ENCODE measurements around the gene PIRT. TPM values are rescaled to one million over a fixed set of nuclear protein-coding genes. Genes with fewer than 3 reads are reported as not detected.
"Not testable (repeated sequence)": the region's sequence is repeated elsewhere in the genome, so short reads cannot be mapped to it uniquely, and the experiment has no call there.

The PIRT gene
- total and polyA plus RNA-seq, 9 donors: 0.04 to 0.34 (median 0.05) TPM; not detected in 1

- not testable (repeated sequence) for DNase-seq; H3K4me1 ChIP-seq (ENCODE audit: control insufficient read depth, insufficient read depth, low read length); H3K9me3 ChIP-seq (replicated peaks; ENCODE audit: control insufficient read depth, low read depth, low read length); H3K4me3 ChIP-seq (ENCODE audit: low read length); H3K27me3 ChIP-seq (ENCODE audit: control insufficient read depth, insufficient read depth, low read length); H3K27ac ChIP-seq (ENCODE audit: low read length); H3K36me3 ChIP-seq (ENCODE audit: control insufficient read depth, insufficient read depth, low read length)
- WGBS (ENCODE audit: insufficient coverage): 98% methylated on average over 4 of the region's 6 CpGs
Measured at GRCh38 chr17:10846636-10847035, 8.7 kb upstream of the PIRT start.

- H3K36me3 ChIP-seq (ENCODE audit: control insufficient read depth, insufficient read depth, low read length): no peaks in the 10 kb centered on the region
- WGBS (ENCODE audit: insufficient coverage): no CpG with 5 or more reads among the region's 6 CpGs
- H3K9me3 ChIP-seq (replicated peaks; ENCODE audit: control insufficient read depth, low read depth, low read length): no peaks in the 10 kb centered on the region
- H3K27ac ChIP-seq (ENCODE audit: low read length): no peak overlapping the region
- DNase-seq: no peak
- H3K4me1 ChIP-seq (ENCODE audit: control insufficient read depth, insufficient read depth, low read length): peaks cover 7% of the 10 kb centered on the region
- no peak overlapping the region for H3K4me3 ChIP-seq (ENCODE audit: low read length)
- H3K27me3 ChIP-seq (ENCODE audit: control insufficient read depth, insufficient read depth, low read length): no peaks in the 10 kb centered on the region
Measured at GRCh38 chr17:10845388-10845751, 7.5 kb upstream of the PIRT start.

- H3K27ac ChIP-seq (ENCODE audit: low read length): no peak overlapping the region
- no peaks in the 10 kb centered on the region for H3K27me3 ChIP-seq (ENCODE audit: control insufficient read depth, insufficient read depth, low read length)
- peaks cover 7% of the 10 kb centered on the region for H3K4me1 ChIP-seq (ENCODE audit: control insufficient read depth, insufficient read depth, low read length)
- peak overlapping the region; percentile 55 for H3K4me3 ChIP-seq (ENCODE audit: low read length)
- H3K9me3 ChIP-seq (replicated peaks; ENCODE audit: control insufficient read depth, low read depth, low read length): no peaks in the 10 kb centered on the region
- peak; percentile 84 for DNase-seq
- whole genome bisulfite sequencing (ENCODE audit: insufficient coverage): 5% methylated on average over 21 of the region's 28 CpGs
- H3K36me3 ChIP-seq (ENCODE audit: control insufficient read depth, insufficient read depth, low read length): no peaks in the 10 kb centered on the region
Measured at GRCh38 chr17:10844621-10845387, 6.9 kb upstream of the PIRT start.

- Histone ChIP-seq H3K36me3 (ENCODE audit: control insufficient read depth, insufficient read depth, low read length) (no peaks in the 10 kb centered on the region), H3K4me1 (ENCODE audit: control insufficient read depth, insufficient read depth, low read length) (peaks cover 7% of the 10 kb centered on the region), H3K9me3 (replicated peaks; ENCODE audit: control insufficient read depth, low read depth, low read length) (no peaks in the 10 kb centered on the region), H3K4me3 (ENCODE audit: low read length) (no peak overlapping the region), H3K27ac (ENCODE audit: low read length) (no peak overlapping the region), H3K27me3 (ENCODE audit: control insufficient read depth, insufficient read depth, low read length) (no peaks in the 10 kb centered on the region)
- 13% methylated on average over 3 of the region's 7 CpGs for WGBS (ENCODE audit: insufficient coverage)
- DNase-seq: peak; percentile 32
Measured at GRCh38 chr17:10843811-10844210, 5.9 kb upstream of the PIRT start.

GRCh38 chr17:10842658-10843057 is 4.8 kb upstream of the PIRT start:
- H3K36me3 ChIP-seq (ENCODE audit: control insufficient read depth, insufficient read depth, low read length): no peaks in the 10 kb centered on the region
- H3K27ac ChIP-seq (ENCODE audit: low read length): no peak overlapping the region
- H3K27me3 ChIP-seq (ENCODE audit: control insufficient read depth, insufficient read depth, low read length): no peaks in the 10 kb centered on the region
- H3K9me3 ChIP-seq (replicated peaks; ENCODE audit: control insufficient read depth, low read depth, low read length): no peaks in the 10 kb centered on the region
- WGBS (ENCODE audit: insufficient coverage): 70% methylated on average over 3 of the region's 4 CpGs
- no peak for DNase-seq
- no peak overlapping the region for H3K4me3 ChIP-seq (ENCODE audit: low read length)
- H3K4me1 ChIP-seq (ENCODE audit: control insufficient read depth, insufficient read depth, low read length): peaks cover 8% of the 10 kb centered on the region

GRCh38 chr17:10838682-10839081 is 795 bp upstream of the PIRT start:
- WGBS (ENCODE audit: insufficient coverage): 86% methylated on average over 4 of the region's 5 CpGs
- no peak for DNase-seq
- H3K4me3 ChIP-seq (ENCODE audit: low read length): no peak overlapping the region
- H3K27me3 ChIP-seq (ENCODE audit: control insufficient read depth, insufficient read depth, low read length): peaks cover 3% of the 10 kb centered on the region
- no peak overlapping the region for H3K27ac ChIP-seq (ENCODE audit: low read length)
- peaks cover 11% of the 10 kb centered on the region for H3K4me1 ChIP-seq (ENCODE audit: control insufficient read depth, insufficient read depth, low read length)
- no peaks in the 10 kb centered on the region for H3K36me3 ChIP-seq (ENCODE audit: control insufficient read depth, insufficient read depth, low read length)
- no peaks in the 10 kb centered on the region for H3K9me3 ChIP-seq (replicated peaks; ENCODE audit: control insufficient read depth, low read depth, low read length)

GRCh38 chr17:10836966-10837590 is 809 bp downstream of the PIRT start:
- Histone ChIP-seq H3K27ac (ENCODE audit: low read length) (no peak overlapping the region), H3K4me1 (ENCODE audit: control insufficient read depth, insufficient read depth, low read length) (peaks cover 11% of the 10 kb centered on the region), H3K4me3 (ENCODE audit: low read length) (no peak overlapping the region), H3K36me3 (ENCODE audit: control insufficient read depth, insufficient read depth, low read length) (no peaks in the 10 kb centered on the region), H3K9me3 (replicated peaks; ENCODE audit: control insufficient read depth, low read depth, low read length) (no peaks in the 10 kb centered on the region), H3K27me3 (ENCODE audit: control insufficient read depth, insufficient read depth, low read length) (peaks cover 3% of the 10 kb centered on the region)
- WGBS (ENCODE audit: insufficient coverage): 63% methylated on average over 15 of the region's 15 CpGs
- DNase-seq: no peak

GRCh38 chr17:10836145-10836544 is 1.7 kb downstream of the PIRT start:
- Histone ChIP-seq H3K27ac (ENCODE audit: low read length) (no peak overlapping the region), H3K36me3 (ENCODE audit: control insufficient read depth, insufficient read depth, low read length) (no peaks in the 10 kb centered on the region), H3K4me3 (ENCODE audit: low read length) (no peak overlapping the region), H3K4me1 (ENCODE audit: control insufficient read depth, insufficient read depth, low read length) (peaks cover 11% of the 10 kb centered on the region), H3K9me3 (replicated peaks; ENCODE audit: control insufficient read depth, low read depth, low read length) (no peaks in the 10 kb centered on the region), H3K27me3 (ENCODE audit: control insufficient read depth, insufficient read depth, low read length) (peaks cover 3% of the 10 kb centered on the region)
- no peak for DNase-seq
- WGBS (ENCODE audit: insufficient coverage): 54% methylated on average over 3 of the region's 7 CpGs

- 79% methylated on average over 4 of the region's 5 CpGs for WGBS (ENCODE audit: insufficient coverage)
Measured at GRCh38 chr17:10831696-10832095, 6.2 kb downstream of the PIRT start.

GRCh38 chr17:10827898-10828552 is 9.9 kb downstream of the PIRT start:
- Histone ChIP-seq H3K9me3 (replicated peaks; ENCODE audit: control insufficient read depth, low read depth, low read length) (no peaks in the 10 kb centered on the region), H3K4me1 (ENCODE audit: control insufficient read depth, insufficient read depth, low read length) (no peaks in the 10 kb centered on the region), H3K27ac (ENCODE audit: low read length) (no peak overlapping the region), H3K27me3 (ENCODE audit: control insufficient read depth, insufficient read depth, low read length) (no peaks in the 10 kb centered on the region), H3K36me3 (ENCODE audit: control insufficient read depth, insufficient read depth, low read length) (no peaks in the 10 kb centered on the region), H3K4me3 (ENCODE audit: low read length) (no peak overlapping the region)
- WGBS (ENCODE audit: insufficient coverage): 38% methylated on average over 3 of the region's 5 CpGs
- DNase-seq: no peak

More at GRCh38 chr17:10831696-10832095, 6.2 kb downstream of the PIRT start:
- Histone ChIP-seq H3K9me3 (replicated peaks; ENCODE audit: control insufficient read depth, low read depth, low read length) (no peaks in the 10 kb centered on the region), H3K4me1 (ENCODE audit: control insufficient read depth, insufficient read depth, low read length) (peaks cover under 1% of the 10 kb centered on the region), H3K27ac (ENCODE audit: low read length) (no peak overlapping the region), H3K4me3 (ENCODE audit: low read length) (no peak overlapping the region), H3K27me3 (ENCODE audit: control insufficient read depth, insufficient read depth, low read length) (peaks cover 3% of the 10 kb centered on the region), H3K36me3 (ENCODE audit: control insufficient read depth, insufficient read depth, low read length) (no peaks in the 10 kb centered on the region)
- DNase-seq: no peak
